PC-3 (cell line): Measurements from ENCODE around the gene RBM4B.

Source experiments
- EZH2 ChIP-seq: fragments of 300-600 bp; sonication (generic); IDR thresholded peaks from one replicate; pipeline ENCODE4 v1.6.1; 2017; ENCODE audit warnings: antibody characterized with exemption, mild to moderate bottlenecking, low read length; ENCODE audit not compliant: unreplicated experiment
- EZH2phosphoT487 ChIP-seq: fragments of 300-600 bp; sonication (generic); IDR thresholded peaks from 2 replicates; pipeline ENCODE4 v1.6.1; 2018; ENCODE audit warnings: mild to moderate bottlenecking, antibody characterized with exemption, low read length, borderline replicate concordance
- TF ChIP-seq, protein P1 (sequence below): fragments of 300-600 bp; sonication (generic); conservative IDR thresholded peaks from 2 replicates; pipeline ENCODE4 v1.5.1; 2017; ENCODE audit warnings: antibody characterized with exemption, low read depth, mild to moderate bottlenecking, low read length

DNA sequence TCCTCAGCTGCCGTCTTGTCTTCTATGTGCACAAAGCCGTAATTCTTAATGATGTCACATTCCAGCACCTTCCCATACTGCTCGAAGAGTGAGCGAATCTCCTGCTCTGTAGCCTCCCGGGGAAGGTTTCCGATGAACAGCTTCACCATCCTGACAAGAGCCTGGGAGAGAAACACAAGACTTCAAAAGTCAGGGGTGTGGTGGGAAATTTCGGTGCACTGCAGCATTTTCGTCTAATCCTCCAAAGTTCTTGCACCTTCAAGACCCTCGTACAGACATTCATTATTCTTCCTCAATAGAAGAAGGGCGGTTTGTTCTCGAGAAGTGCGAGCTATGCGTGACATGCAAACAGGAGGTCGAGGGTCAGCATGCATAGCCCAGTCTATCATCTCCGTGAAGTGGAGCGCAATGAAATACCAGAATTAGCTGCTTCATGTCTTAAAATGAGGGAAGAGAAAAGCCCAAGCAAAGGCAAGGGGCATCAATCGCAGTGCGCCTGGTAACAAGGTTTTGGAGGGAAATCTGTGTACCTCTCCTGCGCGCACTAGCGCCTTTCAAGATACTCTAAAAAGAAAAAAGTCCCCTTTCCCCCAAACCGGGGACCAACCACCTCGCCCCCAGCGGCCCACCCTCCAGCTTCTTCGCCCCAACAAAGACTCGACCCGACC lies 622 bp downstream of the RBM4B start:
- TF ChIP-seq, protein P1, sequence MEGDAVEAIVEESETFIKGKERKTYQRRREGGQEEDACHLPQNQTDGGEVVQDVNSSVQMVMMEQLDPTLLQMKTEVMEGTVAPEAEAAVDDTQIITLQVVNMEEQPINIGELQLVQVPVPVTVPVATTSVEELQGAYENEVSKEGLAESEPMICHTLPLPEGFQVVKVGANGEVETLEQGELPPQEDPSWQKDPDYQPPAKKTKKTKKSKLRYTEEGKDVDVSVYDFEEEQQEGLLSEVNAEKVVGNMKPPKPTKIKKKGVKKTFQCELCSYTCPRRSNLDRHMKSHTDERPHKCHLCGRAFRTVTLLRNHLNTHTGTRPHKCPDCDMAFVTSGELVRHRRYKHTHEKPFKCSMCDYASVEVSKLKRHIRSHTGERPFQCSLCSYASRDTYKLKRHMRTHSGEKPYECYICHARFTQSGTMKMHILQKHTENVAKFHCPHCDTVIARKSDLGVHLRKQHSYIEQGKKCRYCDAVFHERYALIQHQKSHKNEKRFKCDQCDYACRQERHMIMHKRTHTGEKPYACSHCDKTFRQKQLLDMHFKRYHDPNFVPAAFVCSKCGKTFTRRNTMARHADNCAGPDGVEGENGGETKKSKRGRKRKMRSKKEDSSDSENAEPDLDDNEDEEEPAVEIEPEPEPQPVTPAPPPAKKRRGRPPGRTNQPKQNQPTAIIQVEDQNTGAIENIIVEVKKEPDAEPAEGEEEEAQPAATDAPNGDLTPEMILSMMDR, result no peak
- TF ChIP-seq EZH2 (no peak), EZH2phosphoT487 (no peak)
